ENCODE results near the gene TRA2B.
"Not testable (repeated sequence)": the region's sequence is repeated elsewhere in the genome, so short reads cannot be mapped to it uniquely, and the experiment has no call there.

Gene TRA2B

GRCh38 chr3:185927501-185928200, 10.2 kb downstream of the TRA2B start:
- DNase-seq (ENCODE audit: low read depth), result no peak

- no peak for DNase-seq (ENCODE audit: low read depth)
Measured at GRCh38 chr3:185926445-185926844, 11.4 kb downstream of the TRA2B start.

- DNase-seq (ENCODE audit: low read depth), result no peak
Measured at GRCh38 chr3:185925353-185925752, 12.5 kb downstream of the TRA2B start.

GRCh38 chr3:185924375-185924774, 13.4 kb downstream of the TRA2B start:
- no peak for DNase-seq (ENCODE audit: low read depth)

GRCh38 chr3:185920184-185920583, 17.6 kb downstream of the TRA2B start:
- no peak for DNase-seq (ENCODE audit: low read depth)

- no peak for DNase-seq (ENCODE audit: low read depth)
Measured at GRCh38 chr3:185916042-185916833, 21.6 kb downstream of the TRA2B start.

- no peak for DNase-seq (ENCODE audit: low read depth)
Measured at GRCh38 chr3:185915642-185916041, 22.2 kb downstream of the TRA2B start.

- DNase-seq (ENCODE audit: low read depth), result no peak
Measured at GRCh38 chr3:185914911-185915629, 22.7 kb downstream of the TRA2B start.

- DNase-seq (ENCODE audit: low read depth), result no peak
Measured at GRCh38 chr3:185912929-185913901, 24.6 kb downstream of the TRA2B start.

- no peak for DNase-seq (ENCODE audit: low read depth)
Measured at GRCh38 chr3:185912512-185912911, 25.3 kb downstream of the TRA2B start.

GRCh38 chr3:185911076-185911448, 26.8 kb downstream of the TRA2B start:
- not testable (repeated sequence) for DNase-seq (ENCODE audit: low read depth)

- not testable (repeated sequence) for DNase-seq (ENCODE audit: low read depth)
Measured at GRCh38 chr3:185910322-185911075, 27.3 kb downstream of the TRA2B start.

GRCh38 chr3:185909913-185910312, 27.9 kb downstream of the TRA2B start:
- DNase-seq (ENCODE audit: low read depth), result not testable (repeated sequence)

GRCh38 chr3:185900228-185900627, 37.6 kb downstream of the TRA2B start:
- no peak for DNase-seq (ENCODE audit: low read depth)

GRCh38 chr3:185896636-185897035, 41.2 kb downstream of the TRA2B start:
- DNase-seq (ENCODE audit: low read depth), result no peak

- no peak for DNase-seq (ENCODE audit: low read depth)
Measured at GRCh38 chr3:185887066-185887465, 50.7 kb downstream of the TRA2B start.

- DNase-seq (ENCODE audit: low read depth), result no peak
Measured at GRCh38 chr3:185884641-185885040, 53.2 kb downstream of the TRA2B start.

GRCh38 chr3:185881926-185882325, 55.9 kb downstream of the TRA2B start:
- no peak for DNase-seq (ENCODE audit: low read depth)

GRCh38 chr3:185880600-185880999, 57.2 kb downstream of the TRA2B start:
- no peak for DNase-seq (ENCODE audit: low read depth)

- DNase-seq (ENCODE audit: low read depth), result no peak
Measured at GRCh38 chr3:185878920-185879319, 58.9 kb downstream of the TRA2B start.

GRCh38 chr3:185874119-185874518, 63.7 kb downstream of the TRA2B start:
- DNase-seq (ENCODE audit: low read depth), result no peak
